GM18861 (cell line): ENCODE data around the gene ICAM1.
A peak's percentile ranks its signal among the peaks of the same experiment; 100 is the strongest.

Experiments
- ATAC-seq: cut with Tn5 transposase; IDR thresholded peaks from one replicate; pipeline ENCODE4 v1.9.1; 2021; ENCODE audit not compliant: unreplicated experiment

The ICAM1 gene

DNA sequence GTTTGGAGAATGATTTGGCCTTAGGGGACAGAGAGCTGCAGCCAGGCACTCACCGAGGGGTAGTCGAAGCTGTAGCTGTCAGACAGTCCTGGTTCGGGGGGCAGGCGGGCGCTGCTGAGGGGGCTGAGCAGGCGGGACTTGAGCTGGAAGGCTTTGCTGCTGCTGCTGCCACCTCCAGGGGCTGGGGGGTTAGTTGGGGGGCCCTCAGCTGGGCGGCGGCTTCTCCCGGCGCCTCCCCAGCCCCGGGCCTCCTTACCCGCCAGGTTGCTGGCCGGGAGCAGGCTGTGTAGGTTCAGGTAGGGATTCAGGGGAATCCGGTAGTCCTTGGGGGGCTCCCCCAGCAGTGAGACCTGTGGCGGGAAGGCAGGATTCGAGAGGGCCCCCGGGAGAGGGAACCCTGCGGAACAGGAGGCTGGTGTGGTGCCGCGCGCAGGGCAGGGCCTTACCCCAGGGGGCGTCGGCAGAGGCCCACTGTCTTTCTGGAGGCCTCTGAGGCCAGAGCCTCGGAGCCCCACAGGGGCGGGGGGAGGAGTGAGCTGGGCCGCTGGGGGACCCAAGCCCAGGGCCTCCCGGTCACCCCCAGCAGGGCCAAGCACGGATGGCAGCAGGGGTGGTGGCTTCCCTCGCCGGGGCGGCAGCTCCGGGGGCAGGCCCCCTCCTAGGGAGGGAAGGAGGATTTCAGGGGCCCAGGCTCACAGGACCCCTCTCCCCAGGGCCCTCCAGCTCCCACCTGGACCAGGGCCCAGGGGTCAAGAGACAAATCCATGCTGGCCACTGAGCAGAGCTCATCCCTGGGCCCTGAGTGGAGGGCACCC is 49.9 kb downstream of the ICAM1 start:
- ATAC-seq, result no peak

DNA sequence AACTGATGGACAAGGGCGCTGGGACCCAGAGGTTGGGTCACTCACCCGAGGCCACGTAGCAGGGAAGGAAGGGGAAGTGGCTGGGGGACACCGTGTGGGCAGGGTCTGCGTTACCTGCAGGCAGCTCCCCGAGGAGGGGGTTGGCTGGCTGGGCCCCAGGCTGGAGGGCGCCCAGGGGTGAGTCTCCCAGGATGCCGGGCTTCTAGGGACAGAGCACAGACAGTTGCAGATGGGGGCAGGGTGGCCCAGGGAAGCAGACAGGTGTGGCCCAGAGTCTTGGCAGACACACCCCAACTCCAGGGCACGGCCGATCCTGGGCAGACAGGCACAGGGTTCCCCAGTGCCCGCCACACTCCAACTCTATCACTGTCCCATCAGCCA is 50.5 kb downstream of the ICAM1 start:
- ATAC-seq, result no peak

DNA sequence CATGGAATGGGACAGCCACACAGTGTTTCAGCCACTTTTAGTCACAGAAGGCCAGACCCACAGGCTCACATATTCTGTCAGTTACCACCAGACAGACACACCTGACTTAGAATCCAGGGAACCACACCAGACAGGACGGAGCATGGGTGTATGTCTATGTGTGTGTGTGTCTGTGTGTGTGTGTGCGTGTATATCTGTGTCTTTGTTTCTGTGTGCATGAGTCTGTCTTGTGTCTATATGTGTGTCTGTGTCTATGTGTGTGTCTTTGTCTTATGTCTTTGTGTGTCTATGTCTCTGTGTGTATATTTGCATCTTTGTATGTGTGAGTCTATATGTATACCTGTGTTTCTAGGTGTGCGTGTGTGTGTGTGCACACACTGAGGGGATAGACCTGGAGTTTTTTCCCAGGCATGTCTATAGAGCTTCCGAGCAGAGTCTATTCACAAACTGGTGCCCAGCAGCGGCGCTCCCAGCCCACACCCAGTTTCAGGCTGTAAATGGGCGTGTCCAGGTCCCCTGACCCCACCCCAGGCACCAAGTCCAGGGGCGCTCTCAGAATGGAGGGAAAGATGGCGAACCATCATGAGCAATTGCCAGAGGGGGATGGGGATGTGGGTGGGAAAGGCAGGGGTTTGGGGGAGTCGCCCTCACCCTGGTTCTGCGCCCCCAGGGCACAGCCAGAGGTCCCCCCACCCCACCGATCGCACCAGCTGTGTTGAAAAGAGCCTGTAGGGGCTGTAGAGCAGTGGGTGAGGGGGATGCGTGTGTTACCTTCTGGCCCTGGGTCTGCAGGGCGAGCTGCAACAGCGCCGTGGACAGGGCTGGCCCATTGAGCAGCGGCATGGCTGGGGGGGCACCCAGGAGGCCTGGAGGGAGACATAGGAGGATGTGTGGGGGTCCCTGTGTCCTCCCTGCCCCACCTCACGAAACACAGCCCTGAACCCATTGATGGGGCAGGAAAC is 51.2 kb downstream of the ICAM1 start:
- ATAC-seq, result no peak

DNA sequence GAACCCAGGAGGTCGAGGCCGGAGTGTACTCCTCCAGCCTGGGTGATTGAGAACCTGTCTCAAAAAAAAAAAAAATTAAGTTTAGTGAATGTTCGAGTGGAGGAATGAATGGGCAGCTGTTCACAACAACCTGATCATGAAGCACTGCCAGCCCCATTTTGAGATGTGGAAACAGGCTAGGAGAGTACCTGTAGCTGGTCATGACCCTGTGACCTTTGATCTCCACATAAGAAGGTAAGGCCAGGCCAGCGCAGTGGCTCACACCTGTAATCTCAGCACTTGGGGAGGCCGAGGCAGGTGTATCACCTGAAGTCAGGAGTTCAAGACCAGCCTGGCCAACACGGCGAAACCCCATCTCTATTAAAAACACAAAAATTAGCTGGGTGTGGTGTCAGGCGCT is 54.8 kb downstream of the ICAM1 start:
- ATAC-seq, result no peak

DNA sequence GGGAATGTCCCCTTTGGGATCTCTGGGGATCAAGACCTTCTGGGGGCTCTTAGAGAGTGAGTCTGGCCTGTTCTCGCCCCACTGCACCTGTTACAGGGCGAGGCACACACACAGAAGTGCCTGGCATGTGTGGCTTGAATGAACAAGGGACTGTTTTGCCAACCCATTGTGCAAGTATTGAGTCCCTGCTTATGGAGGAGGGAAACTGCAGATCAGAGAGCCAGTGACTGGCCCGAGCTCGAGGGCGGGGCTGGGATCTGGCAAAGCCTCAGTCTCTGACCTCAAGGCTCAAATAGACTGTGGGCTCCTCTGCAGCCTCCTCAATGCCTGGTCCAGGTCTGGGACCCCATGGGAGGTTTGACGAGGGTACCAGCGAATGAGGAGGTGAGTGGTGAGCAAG is 56.9 kb downstream of the ICAM1 start:
- no peak for ATAC-seq

DNA sequence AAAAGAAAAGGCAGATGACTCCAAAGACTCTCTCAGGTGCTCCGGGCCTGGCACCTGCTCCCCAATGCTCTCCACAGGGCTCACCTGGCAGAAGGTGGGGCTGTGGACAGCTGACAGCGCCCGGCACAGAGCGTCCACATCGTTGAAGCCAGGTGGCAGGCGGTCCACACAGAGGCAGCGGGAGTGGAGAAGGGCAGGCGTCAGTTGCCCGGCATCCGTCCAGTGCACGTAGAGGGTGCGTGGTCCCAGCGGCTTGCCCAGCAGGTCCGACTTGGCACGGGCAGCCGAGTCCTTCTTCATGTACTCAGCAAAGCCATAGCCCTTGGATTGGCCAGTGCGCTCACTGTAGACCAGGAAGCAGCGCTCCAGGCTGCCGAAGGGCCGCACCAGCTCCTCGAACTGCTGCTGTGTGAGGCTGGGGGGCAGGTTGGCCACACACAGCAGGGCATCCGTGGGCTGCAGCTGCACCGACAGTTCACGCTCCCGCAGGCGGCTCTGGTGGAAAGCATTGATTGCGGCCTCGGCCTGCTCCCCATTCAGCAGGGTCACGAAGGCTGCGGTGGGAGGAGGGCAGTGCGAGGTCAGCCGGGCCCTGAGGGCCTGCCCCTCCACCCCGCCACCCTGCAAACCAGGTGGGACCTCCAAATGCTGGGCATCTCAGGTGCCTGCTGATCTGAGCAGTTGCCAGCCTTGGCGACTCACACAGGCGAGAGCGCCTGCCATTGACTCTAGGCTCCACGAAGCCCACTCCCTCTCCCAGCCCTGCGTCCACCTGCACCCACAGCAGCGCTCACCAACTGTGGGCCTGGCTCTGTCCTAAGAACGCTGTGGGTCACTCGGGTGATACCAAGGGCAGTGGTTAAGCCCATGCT is 57.9 kb downstream of the ICAM1 start:
- ATAC-seq, result no peak

DNA sequence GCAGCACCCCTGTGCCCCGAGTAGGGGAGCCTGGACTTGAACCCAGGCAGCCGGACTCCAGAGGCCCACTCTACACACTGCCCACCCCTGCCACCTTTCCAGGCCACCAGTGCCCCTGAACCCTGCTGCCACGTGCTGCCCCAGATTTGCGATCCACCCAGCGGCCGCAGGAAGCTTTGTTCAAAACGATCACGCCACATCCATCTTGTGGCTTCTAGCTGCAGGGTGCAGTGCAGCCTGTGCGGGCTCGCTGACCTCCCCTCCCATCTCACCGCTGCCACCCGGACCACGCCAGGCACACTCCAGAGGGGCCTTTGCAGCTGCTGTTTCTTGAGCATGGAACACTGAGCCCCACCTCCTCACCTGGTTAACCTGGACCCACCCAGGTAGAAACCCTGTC is 58.6 kb downstream of the ICAM1 start:
- no peak for ATAC-seq

DNA sequence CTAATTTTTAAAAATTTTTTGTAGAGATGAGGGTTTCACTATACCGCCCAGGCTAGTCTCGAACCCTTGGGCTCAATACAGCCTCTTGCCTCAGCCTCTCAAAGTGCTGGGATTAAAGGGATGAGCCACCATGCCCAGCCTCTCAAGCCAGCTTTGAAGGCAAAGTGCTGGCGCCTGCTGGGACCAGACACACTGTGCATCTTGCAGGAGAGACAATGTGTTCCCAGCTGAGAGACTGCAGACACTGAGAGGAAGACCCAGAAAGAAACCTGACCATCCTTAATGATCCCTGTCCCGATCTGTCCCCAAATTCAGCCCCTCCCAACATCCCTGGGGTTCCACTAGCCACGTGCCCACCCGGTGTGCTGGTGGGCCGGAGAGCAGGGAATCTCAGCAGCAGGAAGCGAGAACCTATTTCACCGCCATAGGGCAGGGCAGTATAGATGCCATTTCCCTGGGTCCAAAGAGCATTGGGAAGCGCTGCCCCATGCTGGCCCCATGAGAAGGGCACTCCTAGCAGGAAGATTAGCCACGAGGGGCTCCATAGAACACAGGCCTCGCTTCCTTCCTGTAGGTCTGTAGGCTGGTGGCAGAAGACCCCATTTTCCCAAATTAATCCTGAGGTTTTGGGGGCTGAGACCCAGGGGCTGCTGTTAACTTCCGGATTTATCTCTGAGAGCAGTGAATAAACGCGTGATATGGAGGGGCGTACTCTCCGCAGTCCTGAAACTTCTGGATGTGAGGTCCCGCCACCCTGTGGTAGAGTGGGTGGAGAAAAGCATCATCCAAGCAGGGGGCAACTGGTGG is 61.4 kb downstream of the ICAM1 start:
- ATAC-seq, result no peak

DNA sequence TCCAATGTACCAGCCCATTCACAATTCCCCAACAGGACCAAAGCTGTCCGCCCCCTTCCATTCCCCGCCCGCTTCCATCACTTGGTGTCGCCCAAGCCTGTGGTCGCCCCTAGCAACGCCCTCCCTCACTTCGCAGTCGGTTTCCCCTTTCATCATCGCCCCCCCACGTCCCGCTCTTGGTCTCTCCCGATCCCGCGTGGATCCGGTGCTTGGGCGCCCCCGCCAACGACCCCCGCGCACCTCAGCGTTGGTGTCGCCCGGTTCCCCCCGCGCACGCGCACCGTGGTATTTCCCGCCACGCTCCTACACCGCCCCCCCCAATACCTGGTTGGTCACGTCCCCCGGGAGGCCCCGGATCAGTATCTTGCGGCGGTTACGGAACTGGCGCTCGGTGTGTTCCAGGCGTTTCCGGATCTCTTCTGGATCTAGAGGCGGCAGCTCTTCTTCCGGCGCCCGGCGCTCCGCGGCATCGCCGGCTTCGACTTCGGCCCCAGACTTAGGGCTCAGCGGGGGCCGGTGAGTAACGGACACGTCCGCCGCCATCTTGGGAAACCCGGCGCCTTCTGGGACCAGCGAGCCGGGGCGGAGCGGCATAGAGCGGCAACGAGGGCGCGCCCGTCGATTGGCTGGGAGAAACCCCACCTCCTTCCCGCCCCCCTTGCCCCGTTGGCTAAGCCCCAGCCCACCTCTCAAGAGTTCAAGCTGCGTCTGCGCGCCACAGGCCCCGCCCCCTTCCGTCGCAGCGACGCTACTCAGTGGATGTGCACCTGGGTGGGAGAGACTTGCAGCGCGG is 62.2 kb downstream of the ICAM1 start, which contains the start of gene RAVER1:
TSS of gene RAVER1 (minus strand) at position 565 of the 793 bp plus-strand sequence. CDS start at position 543, 22 bp downstream.
- peak; percentile 60 for ATAC-seq

DNA sequence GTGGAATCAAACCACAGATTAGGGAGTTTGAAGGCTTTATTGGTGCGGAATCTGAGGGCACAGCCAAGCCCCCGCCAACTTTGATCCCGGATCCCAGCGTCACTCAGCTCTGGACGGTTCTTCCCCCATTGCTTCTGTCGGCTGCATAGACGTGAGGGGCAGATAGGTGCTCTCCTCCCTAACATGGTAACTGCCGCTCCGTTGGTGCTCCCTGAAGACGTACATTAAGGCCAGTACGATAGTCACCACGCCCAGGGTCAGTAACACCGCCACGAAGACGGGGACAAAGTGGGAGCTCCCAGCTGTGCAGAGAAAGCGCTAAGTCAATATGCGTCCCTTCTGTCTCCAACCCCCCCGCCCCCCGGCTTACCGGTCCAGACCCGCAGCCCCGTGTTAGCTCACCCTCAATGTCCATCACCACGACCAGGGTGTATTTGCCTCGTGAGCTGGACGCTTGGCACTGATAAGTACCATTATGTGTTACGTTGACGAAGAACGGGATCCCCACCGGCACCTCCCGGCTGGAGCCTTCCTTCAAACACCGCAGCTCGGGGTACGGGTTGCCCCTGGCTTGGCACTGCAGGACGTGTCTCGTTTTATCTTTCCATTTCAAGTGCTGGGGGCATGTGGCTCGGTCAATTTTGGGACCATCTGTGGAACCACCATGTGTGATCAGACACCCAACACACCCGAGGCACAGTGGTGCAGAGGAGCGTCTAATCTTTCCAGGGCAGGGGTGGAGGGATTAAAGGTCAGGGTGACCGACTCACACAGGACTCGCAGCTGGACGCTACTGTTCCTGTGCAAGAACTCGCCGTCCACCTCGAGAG is 63.1 kb downstream of the ICAM1 start:
- ATAC-seq, result no peak

DNA sequence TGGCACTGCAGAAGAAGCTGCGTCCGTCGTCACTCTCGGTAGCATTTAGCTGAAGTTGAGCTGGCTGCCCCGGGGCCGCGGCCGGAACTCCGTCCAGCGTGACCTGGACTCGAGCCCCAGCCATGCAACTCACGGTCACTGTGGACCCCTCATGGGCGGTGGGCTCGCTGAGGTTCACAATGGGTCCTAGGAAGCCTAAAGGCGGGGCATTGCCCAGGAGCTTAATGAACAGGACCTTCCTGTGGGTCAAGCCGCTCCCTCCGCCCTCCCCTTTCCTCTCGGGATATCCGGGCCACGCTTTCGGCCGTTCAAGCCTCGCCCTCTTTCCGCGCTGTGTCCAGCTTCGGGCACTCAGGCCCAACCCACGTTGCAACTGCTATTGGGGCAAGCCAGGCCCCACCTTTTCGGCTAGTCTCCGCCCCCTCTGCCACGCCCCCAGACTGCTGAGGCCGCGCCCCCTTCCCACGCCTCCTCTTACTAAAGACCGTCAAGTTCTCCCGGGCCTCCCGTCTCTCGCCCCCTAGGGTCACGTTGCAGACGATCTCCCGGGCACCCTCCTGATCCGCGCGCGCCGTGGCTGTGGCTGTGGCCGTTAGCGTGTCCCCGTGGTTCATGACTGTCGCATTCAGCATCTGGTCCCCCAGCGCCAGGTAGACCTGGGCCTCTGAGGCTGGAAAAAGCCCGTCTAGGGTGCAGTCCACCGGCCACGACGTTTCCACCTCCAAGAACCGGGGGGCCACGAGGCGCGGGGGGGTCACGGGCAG is 63.9 kb downstream of the ICAM1 start:
- no peak for ATAC-seq

DNA sequence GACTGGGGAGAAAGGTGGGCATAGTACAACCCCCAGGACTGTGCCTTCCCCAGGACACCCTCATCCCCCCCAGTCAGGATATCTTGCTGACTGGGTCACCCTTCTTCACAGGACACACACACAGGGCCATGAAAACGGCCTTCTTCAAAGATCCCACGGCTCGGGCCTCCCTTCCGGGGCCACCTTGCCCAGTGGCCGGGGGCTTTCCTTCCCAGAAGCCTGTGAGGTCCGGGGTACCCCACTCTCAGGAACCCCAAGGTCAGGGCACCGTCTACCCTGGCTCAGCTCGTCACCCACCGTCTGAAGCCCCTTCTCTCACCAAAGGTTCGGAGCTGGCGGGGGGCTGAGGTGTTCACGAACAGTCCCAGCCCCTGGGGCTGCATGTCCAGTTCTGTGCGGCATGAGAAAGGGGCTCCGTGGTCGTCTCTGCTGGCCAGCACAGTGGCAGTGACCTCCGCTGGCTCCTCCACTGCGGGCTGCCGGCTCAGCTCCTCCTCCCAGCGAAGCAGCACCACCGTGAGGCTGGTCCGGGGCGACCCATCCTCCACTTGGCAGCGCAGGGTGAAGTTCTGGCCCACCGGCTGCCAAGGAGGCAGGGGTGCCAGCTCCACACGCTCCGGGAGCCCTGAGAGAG is 64.5 kb downstream of the ICAM1 start:
- ATAC-seq, result no peak
